GM18526 (cell line): Measurements from ENCODE around the gene GTPBP4.

ENCODE experiments used
- POLR2A ChIP-seq: IDR thresholded peaks from 3 replicates; pipeline ENCODE4 v1.6.1; 2011; ENCODE audit not compliant: insufficient read length; ENCODE audit errors: extremely low read depth

Gene GTPBP4

GRCh38 chr10:996031-996430 is 7.8 kb downstream of the GTPBP4 start:
- TF ChIP-seq POLR2A: no peak

GRCh38 chr10:997266-998022 is 9.2 kb downstream of the GTPBP4 start:
- TF ChIP-seq POLR2A: no peak

GRCh38 chr10:1002425-1003006 is 14.3 kb downstream of the GTPBP4 start:
- no peak for TF ChIP-seq POLR2A

DNA sequence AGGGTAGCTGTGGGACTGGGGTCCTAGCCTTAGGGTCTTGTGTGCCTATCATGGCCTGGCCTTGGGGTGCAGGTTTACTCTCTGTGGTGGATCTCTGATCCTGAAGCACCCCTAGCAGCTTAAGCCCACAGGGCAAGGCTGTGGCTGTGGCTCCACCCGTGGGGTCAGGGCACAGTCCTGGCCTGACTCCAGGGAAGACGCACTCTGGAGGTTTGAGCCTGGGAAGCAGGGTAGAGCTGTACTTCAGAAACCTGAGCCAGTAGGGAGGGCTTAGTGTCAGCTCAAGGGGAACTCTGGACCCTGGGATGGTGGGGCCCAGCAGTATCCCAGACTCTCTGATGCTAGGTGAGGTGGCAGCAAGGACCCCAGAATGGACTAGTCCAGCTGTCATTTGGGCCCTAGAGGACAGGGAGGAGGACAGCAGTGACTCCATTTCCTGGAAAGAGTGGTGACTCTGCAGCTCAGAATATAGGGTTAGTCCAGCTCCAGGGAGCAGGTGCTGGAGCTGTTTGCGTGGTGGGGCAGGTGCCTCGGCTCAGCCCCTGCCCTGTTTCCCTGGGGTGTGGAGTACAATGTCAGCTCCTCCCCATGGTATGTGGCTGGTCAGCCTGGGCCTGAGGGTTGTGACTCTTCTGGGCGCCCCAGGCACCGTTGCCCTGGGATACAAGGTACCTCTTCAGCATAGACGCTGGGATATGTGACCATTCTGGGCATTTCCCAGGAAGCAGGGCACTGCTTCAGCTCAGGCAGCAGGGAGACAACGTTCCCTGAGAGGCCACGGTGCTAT is 15.8 kb downstream of the GTPBP4 start:
- no peak for TF ChIP-seq POLR2A

- no peak for TF ChIP-seq POLR2A
Observed at GRCh38 chr10:1006573-1006972, 18.3 kb downstream of the GTPBP4 start.

DNA sequence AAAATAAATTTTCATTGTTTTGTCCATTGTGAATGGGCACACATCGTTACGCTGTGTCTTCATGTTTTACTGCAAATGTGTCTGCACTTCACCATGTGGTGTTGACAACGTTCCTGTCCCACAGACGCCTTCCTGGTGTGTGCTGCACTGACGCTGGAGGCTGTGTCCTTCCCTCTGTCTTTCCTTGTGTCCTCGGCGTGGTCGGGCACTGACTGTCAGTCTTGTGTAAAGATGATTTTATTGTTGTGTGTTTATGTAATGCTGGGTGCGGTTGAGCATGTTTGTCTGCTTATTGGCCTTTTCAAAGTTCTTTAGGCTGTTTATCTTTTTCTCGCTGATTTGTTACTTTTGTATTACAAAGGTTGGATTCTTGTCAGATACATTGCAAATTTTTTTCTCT is 19.3 kb downstream of the GTPBP4 start:
- TF ChIP-seq POLR2A: no peak

DNA sequence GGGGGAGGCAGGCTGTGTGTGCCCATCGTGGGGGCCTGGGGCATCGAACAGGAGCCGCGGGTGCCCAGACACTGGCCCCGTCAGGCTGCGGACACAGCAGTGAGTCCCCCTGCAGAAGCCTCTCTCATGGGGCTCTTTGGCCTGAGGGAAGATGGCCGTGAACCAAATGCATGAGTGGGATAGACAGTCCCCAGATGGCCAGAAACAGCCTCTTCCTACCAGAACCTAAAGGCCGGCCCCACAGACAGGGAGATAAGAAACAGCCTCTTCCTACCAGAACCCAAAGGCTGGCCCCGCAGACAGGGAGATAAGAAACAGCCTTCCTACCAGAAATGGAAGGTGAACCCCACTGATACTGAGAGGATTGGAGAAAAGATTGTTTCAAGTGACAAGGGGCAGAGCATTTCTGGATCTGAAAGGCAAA is 20.8 kb downstream of the GTPBP4 start:
- no peak for TF ChIP-seq POLR2A

DNA sequence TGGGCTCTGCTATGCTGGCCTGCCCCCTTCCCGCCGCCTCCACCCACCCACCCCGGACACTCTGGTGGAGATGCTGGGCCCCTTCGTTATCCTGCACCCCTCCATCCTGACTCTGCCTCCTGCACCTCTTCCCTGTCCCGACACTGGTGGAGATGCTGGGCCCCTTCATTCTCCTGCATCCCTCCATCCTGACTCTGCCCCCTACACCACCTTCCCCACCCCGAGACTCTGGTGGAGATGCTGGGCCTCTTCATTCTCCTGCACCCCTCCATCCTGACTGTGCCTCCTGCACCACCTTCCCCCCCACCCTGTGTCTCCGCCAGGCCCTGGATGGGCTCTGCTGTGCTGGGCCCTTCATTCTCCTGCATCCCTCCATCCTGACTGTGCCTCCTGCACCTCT is 22.5 kb downstream of the GTPBP4 start:
- TF ChIP-seq POLR2A: no peak

DNA sequence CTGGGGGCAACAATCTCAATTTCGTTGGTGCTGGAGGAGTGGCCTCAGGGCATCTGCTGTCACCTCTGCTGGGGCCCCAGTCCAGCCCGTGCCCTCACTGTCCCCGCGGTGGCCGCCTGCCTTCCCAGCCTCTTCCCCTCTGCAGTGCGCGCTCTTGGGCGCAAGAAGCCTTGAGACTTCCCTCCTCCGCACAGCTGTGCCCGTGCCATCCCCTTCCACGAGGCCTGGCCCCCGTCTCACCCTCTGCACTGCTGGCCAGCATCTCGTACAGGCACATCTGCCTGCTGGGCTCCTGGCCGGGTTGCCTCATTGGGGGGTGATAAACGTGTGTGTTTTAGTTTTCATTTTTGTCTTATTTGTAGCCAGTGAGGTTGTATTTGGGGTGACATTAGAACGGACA is 23.5 kb downstream of the GTPBP4 start:
- no peak for TF ChIP-seq POLR2A

- TF ChIP-seq POLR2A: no peak
Observed at GRCh38 chr10:1015688-1016087, 27.5 kb downstream of the GTPBP4 start.

GRCh38 chr10:1019362-1019761 is 31.1 kb downstream of the GTPBP4 start:
- TF ChIP-seq POLR2A: no peak

- no peak for TF ChIP-seq POLR2A
Observed at GRCh38 chr10:1020460-1020859, 32.2 kb downstream of the GTPBP4 start.

DNA sequence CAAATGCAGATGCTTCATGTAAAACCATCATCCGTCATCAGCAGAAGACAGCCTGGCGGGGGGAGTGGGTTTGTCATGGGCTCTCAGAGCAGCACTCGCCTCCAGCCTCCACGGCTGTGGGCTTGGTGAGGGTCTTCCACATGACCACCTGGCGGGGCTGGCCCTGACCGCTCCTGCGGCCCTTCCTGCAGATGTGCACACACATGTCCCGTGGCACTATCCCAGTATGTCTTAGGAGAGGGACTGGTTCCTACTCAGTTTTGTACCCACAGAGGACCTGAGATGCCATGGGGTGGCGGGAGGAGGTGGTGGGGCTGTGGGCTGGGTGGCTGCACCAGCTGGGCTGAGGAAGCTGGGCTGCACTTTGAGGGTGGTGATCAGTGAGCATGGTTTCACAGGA is 32.7 kb downstream of the GTPBP4 start:
- no peak for TF ChIP-seq POLR2A

GRCh38 chr10:1022413-1022812 is 34.2 kb downstream of the GTPBP4 start:
- TF ChIP-seq POLR2A: no peak

DNA sequence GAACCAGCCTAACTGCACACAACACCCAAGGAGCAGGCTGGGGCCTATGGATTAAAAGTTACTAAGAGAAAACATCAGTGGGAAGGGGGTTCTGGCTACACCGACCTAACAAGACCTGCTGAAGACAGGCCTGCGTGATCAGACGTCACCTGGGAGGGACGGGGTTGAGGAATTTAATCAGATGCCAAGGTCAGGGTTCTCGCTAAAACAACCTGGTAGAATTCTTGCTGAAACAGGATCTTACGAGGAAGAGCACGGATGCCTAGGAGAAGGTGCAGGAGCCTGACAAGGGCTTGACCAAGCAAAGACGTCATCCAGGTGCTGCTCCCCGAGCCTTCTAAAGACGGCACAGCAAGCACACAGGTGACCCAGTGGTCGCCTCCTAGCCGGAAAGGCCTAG is 35.9 kb downstream of the GTPBP4 start:
- no peak for TF ChIP-seq POLR2A

GRCh38 chr10:1025683-1026082 is 37.4 kb downstream of the GTPBP4 start, which contains the start of gene IDI2:
IDI2 (minus strand) TSS chr10:1025859; CDS start chr10:1024723, 1,136 bp downstream.
- no peak for TF ChIP-seq POLR2A
